ENCODE measurements around the gene PERM1.

GRCh38 chr1:951364-951763 is 30.5 kb downstream of the PERM1 start:
- TF ChIP-seq POLR2AphosphoS5 (IDR thresholded peaks at IDR 0.05) (no peak), POLR2A (IDR thresholded peaks at IDR 0.05) (no peak)
- TF ChIP-seq, protein P1, sequence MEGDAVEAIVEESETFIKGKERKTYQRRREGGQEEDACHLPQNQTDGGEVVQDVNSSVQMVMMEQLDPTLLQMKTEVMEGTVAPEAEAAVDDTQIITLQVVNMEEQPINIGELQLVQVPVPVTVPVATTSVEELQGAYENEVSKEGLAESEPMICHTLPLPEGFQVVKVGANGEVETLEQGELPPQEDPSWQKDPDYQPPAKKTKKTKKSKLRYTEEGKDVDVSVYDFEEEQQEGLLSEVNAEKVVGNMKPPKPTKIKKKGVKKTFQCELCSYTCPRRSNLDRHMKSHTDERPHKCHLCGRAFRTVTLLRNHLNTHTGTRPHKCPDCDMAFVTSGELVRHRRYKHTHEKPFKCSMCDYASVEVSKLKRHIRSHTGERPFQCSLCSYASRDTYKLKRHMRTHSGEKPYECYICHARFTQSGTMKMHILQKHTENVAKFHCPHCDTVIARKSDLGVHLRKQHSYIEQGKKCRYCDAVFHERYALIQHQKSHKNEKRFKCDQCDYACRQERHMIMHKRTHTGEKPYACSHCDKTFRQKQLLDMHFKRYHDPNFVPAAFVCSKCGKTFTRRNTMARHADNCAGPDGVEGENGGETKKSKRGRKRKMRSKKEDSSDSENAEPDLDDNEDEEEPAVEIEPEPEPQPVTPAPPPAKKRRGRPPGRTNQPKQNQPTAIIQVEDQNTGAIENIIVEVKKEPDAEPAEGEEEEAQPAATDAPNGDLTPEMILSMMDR (IDR thresholded peaks at IDR 0.05): no peak

Data from breast epithelium (tissue), 3 donors.